ENCODE measurements around the gene NCAM1. TPM values are rescaled to one million over a fixed set of nuclear protein-coding genes. Genes with fewer than 3 reads are reported as not detected.

The NCAM1 gene
- total and polyA plus RNA-seq, 2 of the 13 experiments (the other 11 are each of a cell fraction or from before 2014, with no cell fraction given): 0.05 TPM; not detected in 1

DNA sequence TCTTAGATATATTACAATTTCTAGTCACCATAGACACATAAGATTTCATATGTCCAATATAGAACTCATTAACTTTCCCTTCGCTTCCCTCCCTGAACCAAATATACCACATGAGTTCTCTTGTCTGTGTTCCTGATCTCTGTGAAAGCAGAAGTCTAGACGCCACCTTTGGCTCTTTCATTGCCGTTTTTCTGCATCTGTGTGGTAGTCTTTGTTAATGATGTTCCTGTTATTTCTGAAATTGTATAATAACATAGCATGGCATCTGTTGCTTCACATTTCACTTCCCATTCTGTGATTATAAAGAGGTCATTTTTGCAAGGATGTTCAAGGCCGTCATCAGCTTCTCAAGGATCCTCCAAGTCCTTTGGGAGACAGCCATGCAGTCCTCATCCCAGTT, 58.5 kb downstream of the NCAM1 start:
- H3K9me3 ChIP-seq (ENCODE audit: low read length): no peaks in the 10 kb centered on the region
- no TSS peak for BruUV-seq (replicated peaks)
- in situ Hi-C loops (cut with HindIII; ENCODE audit: extremely low pct_ligation_motif_present, low pct_unique_long_range_greater_than_20kb) (no loop called here), intact Hi-C loops (cut with micrococcal nuclease; ENCODE audit: unreplicated experiment) (no loop called here)
- DNase-seq (ENCODE audit: low spot score) (no peak), ATAC-seq (no peak), FAIRE-seq (no peak)
- H3K36me3 ChIP-seq (replicated peaks in 1 of 2; ENCODE audit: control insufficient read depth in 1 of 2, insufficient read depth in 2 of 2, low read length in 2 of 2): no peaks in the 10 kb centered on the region
- WGBS (ENCODE audit: low lambda C conversion rate): 12% methylated on average over 4 of the region's 4 CpGs
- 0 out of 5 replicates have a peak, but pooled peaks cover 0 to 3% of the 10 kb centered on the region in 2 experiments for H3K27me3 ChIP-seq (ENCODE audit: control insufficient read depth in 1 of 2, insufficient read depth in 2 of 2, low read length in 2 of 2)
- TF ChIP-seq MAFG (CRISPR knock-in tag; IDR thresholded peaks at IDR 0.05): no peak
- no peak for TF ChIP-seq FLYWCH1 (CRISPR knock-in tag; IDR thresholded peaks at IDR 0.05)
- no peak for TF ChIP-seq HMGA1 (CRISPR knock-in tag; conservative IDR thresholded peaks at IDR 0.05)
- no peak for TF ChIP-seq RFX1 (IDR thresholded peaks at IDR 0.05)
- TF ChIP-seq, protein P1, sequence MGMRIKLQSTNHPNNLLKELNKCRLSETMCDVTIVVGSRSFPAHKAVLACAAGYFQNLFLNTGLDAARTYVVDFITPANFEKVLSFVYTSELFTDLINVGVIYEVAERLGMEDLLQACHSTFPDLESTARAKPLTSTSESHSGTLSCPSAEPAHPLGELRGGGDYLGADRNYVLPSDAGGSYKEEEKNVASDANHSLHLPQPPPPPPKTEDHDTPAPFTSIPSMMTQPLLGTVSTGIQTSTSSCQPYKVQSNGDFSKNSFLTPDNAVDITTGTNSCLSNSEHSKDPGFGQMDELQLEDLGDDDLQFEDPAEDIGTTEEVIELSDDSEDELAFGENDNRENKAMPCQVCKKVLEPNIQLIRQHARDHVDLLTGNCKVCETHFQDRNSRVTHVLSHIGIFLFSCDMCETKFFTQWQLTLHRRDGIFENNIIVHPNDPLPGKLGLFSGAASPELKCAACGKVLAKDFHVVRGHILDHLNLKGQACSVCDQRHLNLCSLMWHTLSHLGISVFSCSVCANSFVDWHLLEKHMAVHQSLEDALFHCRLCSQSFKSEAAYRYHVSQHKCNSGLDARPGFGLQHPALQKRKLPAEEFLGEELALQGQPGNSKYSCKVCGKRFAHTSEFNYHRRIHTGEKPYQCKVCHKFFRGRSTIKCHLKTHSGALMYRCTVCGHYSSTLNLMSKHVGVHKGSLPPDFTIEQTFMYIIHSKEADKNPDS (CRISPR knock-in tag; IDR thresholded peaks at IDR 0.05): no peak
- no peak for TF ChIP-seq MXD1 (CRISPR knock-in tag; IDR thresholded peaks at IDR 0.05)
- no peak for TF ChIP-seq MAX (IDR thresholded peaks at IDR 0.05)
- TF ChIP-seq NPAS2 (CRISPR knock-in tag; IDR thresholded peaks at IDR 0.05; ENCODE audit: borderline replicate concordance): no peak
- TF ChIP-seq ZNF740 (CRISPR knock-in tag; IDR thresholded peaks at IDR 0.05): no peak
- no peak for TF ChIP-seq ZNF160 (CRISPR knock-in tag; IDR thresholded peaks at IDR 0.05)
- no peak for TF ChIP-seq JARID2 (CRISPR knock-in tag; IDR thresholded peaks at IDR 0.05; ENCODE audit: insufficient replicate concordance)
- TF ChIP-seq ZNF230 (CRISPR knock-in tag; IDR thresholded peaks at IDR 0.05): no peak
- TF ChIP-seq MIER2 (CRISPR knock-in tag; IDR thresholded peaks at IDR 0.05): no peak
- TF ChIP-seq ZBTB34 (CRISPR knock-in tag; IDR thresholded peaks at IDR 0.05): no peak
- H3K4me1 ChIP-seq (ENCODE audit: insufficient read depth, low read length): no peaks in the 10 kb centered on the region
- ChIA-PET POLR2A (no interaction called here), CTCF (ENCODE audit: low intra/inter-chr PET ratio, low total read pairs) (no interaction called here)
- H3K79me2 ChIP-seq (ENCODE audit: insufficient read depth, low read length): no peaks in the 10 kb centered on the region
- H2AFZ ChIP-seq (ENCODE audit: low read length): no peak overlapping the region
- H3K4me2 ChIP-seq (ENCODE audit: low read depth, low read length): no peak overlapping the region
- no peak overlapping the region for H3K4me3 ChIP-seq (replicated peaks in 1 of 3; ENCODE audit: insufficient read depth in 1 of 3, low read depth in 2 of 3, low read length in 3 of 3)
- no peak overlapping the region for H3K27ac ChIP-seq (ENCODE audit: extremely low read length, insufficient read depth, low read length)
- no peak overlapping the region for H3K9ac ChIP-seq (ENCODE audit: insufficient read depth, low read depth, low read length)
- no peaks in the 10 kb centered on the region for H4K20me1 ChIP-seq (ENCODE audit: insufficient read depth, low read length)
